ENCODE measurements around the gene HERC3.

- no peak for TF ChIP-seq GATA2 (IDR thresholded peaks at IDR 0.05; ENCODE audit: low read depth, low read length)
- TF ChIP-seq GATA3 (IDR thresholded peaks at IDR 0.05; ENCODE audit: low read depth, low read length) = no peak
Observed at GRCh38 chr4:88673886-88674285, 81.6 kb downstream of the HERC3 start.

Data from SH-SY5Y (cell line).